ENCODE results near the gene USP19.
A peak's percentile ranks its signal among the peaks of the same experiment; 100 is the strongest.

USP19 gene

DNA sequence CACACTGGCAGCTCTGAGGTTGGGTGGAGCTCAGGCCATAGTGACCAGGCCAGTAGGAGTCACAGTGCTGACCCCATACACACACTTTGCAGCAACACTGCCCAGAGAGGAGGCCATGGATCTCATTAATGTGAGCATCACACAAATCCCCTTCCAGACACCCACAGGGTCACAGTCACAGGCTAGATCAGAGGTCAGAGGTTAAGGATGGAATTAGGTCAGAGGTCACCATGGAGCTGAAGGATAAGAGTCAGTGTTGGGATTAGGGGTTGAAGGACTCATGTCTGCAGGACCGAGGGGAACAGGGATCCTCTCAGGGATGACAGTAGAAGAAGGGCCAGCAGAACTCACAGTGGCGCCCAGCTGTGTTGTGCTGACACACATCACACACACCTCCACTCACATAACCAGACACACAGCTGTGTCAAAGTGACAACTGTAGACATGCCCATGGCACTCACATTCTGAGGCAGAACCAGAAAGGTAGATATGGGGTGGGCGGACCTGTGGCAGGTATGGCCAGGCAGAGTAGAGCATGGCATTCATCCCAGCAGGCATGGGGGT, 32.8 kb upstream of the USP19 start:
- TF ChIP-seq, protein P1, sequence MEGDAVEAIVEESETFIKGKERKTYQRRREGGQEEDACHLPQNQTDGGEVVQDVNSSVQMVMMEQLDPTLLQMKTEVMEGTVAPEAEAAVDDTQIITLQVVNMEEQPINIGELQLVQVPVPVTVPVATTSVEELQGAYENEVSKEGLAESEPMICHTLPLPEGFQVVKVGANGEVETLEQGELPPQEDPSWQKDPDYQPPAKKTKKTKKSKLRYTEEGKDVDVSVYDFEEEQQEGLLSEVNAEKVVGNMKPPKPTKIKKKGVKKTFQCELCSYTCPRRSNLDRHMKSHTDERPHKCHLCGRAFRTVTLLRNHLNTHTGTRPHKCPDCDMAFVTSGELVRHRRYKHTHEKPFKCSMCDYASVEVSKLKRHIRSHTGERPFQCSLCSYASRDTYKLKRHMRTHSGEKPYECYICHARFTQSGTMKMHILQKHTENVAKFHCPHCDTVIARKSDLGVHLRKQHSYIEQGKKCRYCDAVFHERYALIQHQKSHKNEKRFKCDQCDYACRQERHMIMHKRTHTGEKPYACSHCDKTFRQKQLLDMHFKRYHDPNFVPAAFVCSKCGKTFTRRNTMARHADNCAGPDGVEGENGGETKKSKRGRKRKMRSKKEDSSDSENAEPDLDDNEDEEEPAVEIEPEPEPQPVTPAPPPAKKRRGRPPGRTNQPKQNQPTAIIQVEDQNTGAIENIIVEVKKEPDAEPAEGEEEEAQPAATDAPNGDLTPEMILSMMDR (IDR thresholded peaks at IDR 0.05) = no peak
- Histone ChIP-seq H3K4me3 (no peak overlapping the region), H3K27ac (no peak overlapping the region)
- no peak for DNase-seq (ENCODE audit: low spot score)

DNA sequence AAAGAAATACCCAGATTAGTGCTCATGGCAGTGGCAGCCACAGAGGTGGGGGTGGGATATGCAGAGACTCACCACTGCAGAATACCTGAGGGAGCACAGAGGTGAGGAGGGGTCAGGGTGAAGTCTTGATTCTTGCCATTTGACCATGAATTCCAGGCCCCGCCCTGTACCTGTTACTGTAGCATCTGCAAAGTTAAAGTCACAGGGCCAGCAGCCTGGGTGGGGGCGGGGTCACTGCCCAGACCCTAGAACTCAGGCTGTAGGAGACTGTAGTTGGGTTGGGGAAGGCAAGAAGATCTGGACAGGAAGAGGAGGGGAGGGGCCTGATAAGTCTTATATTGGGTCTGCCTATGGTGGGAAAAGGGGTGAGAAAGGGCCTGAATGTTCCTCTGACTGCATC, 31.0 kb upstream of the USP19 start:
- no peak overlapping the region for H3K4me3 ChIP-seq
- no peak overlapping the region for H3K27ac ChIP-seq
- TF ChIP-seq, protein P1 (IDR thresholded peaks at IDR 0.05) = no peak
- no peak for DNase-seq (ENCODE audit: low spot score)

DNA sequence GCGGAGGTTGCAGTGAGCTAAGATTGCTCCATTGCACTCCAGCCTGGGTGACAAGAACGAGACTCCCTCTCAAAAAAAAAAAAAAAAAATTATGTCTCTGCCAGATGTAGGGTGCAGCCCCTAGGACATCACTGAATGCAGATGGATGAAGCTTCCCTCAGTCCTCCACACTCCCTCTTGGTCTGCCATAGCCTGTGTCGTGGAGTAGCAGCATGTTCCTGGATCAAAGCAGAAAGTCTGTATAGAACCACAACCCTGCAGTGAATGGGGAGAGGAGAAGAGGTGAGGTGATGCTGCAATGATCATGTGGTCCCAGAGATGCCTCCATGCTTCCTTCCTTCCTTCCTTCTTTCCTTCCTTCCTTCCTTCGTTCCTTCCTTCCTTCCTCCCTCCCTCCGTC, 27.5 kb upstream of the USP19 start:
- TF ChIP-seq, protein P1 (IDR thresholded peaks at IDR 0.05) = no peak
- Histone ChIP-seq H3K4me3 (no peak overlapping the region), H3K27ac (no peak overlapping the region)
- no peak for DNase-seq (ENCODE audit: low spot score)

DNA sequence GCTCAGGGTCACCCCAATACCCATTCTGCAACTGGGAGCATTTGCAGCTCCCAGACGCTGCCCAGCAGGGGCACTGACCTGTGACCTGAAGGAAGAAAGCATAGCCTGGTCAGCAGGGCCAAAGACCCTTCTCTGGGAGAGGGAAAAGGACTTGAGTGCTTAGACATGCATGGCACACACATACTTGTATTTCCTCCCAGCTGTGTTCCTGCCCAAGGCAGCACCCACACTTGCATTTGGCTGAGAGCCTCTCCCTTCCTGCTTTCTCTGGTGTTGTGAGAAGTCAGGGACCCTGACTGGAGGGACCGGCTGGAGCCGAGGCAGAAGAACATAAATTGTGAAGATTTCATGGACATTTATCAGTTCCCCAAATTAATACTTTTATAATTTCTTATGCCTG, 19.5 kb upstream of the USP19 start:
- DNase-seq (ENCODE audit: low spot score) = no peak
- TF ChIP-seq, protein P1 (IDR thresholded peaks at IDR 0.05) = no peak

DNA sequence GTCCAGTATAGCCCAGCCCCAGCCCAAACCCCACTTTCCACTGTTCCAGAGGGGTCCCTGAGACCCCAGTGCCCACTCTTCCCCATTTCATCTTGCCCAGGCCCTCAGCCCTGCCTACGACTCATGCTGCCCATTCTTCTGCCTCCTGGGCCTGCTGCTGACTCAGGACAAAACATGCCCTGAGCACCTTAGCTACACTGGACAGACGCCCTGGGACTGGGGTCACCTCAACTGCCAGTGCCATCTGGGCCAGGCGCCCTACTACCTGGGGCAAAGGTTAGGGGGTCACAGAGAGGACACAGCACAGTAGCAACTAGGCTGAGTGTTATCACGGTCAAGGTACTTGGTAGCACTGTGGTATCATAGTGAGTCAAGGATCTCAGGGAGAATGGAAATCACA, 14.9 kb upstream of the USP19 start:
- Histone ChIP-seq H3K4me3 (no peak overlapping the region), H3K27ac (no peak overlapping the region)
- DNase-seq (ENCODE audit: low spot score) = peak; percentile 65
- TF ChIP-seq, protein P1 (IDR thresholded peaks at IDR 0.05) = no peak

More for the DNA sequence above, 19.5 kb upstream of the USP19 start:
- Histone ChIP-seq H3K27ac (no peak overlapping the region), H3K4me3 (no peak overlapping the region)

DNA sequence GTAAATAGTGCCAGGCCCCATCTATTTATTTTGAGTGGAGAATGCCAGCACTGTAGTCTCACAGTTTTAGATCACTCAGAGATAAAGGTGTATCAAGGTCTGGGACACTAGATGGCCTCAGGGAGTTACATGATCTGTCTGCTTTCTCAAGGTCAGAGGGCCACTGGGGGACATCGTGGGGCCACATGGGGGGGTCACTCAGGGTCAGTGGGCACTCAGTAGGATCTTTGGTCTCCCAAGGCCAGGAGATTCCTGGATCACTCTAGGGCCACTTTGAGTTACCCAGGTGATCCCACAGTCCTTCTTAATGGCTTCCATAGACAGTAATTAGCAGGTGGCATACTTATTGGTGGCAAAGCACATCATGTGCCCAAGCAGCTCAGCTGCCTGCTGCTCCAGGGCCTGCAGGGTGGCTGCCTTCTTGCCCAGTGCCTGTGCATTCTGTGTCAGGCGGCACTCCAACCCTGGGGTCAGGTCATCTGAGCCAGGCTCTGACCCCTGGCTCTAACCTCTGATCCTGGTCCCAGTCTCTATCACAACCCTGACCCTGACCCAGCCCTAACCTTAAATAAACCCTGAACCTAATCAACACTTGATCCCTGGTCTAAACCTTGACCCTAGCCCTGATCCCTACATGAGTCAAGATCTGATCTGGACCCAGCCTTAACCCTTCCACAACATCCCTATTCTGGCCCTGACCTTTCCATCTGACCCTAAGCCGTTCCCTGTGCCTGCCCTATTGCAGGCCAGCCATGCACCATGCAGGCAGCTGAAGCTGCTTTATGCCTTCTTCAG, 14.0 kb upstream of the USP19 start:
- H3K27ac ChIP-seq = peak overlapping the region in 1 of 2 donors; percentile 95
- TF ChIP-seq, protein P1 (IDR thresholded peaks at IDR 0.05) = no peak
- peak; percentile 64 for DNase-seq (ENCODE audit: low spot score)
- peak overlapping the region; percentile 90 for H3K4me3 ChIP-seq

Data from coronary artery (tissue), 2 donors.